Activated CD8-positive, alpha-beta memory T cell treated with anti-CD3 and anti-CD28 coated beads, Interleukin-2, amount 50 U/mL, for 24 hours (primary cell): ENCODE measurements around the gene BPIFB3.
"Not testable (repeated sequence)": the region's sequence is repeated elsewhere in the genome, so short reads cannot be mapped to it uniquely, and the experiment has no call there.

Source experiments
- DNase-seq: peaks from one replicate; pipeline ENCODE4 v3.0.0-alpha.2; 2020; ENCODE audit errors: extremely low read depth

The BPIFB3 gene

DNA sequence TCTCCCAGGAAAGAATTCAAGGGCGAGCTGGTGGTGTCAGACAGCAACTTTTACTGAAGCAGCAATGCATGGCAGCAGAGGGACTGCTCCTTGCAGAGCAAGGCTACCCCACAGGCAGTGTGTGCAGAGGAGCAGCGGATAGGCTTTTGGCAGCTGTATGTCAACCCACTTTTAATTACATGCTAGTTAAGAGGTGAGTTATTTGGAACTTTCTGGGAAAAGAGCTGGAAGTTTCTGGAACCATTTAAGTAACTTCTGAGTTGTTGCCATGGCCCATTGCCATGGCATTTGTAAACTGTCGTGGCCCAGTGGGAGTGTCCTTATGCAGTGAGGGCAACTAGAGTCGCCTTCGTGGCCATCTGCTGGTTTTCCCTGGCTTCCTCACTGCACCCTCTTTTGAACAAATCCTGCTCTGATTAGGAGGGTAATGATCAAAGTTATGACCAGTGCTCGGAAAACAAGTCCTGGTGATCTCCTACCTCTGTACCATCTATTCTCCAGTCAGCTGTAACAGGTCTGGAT, 59.7 kb downstream of the BPIFB3 start:
- no peak for DNase-seq

GRCh38 chr20:33115501-33115900, 61.8 kb downstream of the BPIFB3 start:
- DNase-seq: not testable (repeated sequence)

GRCh38 chr20:33119725-33120720, 66.3 kb downstream of the BPIFB3 start:
- no peak for DNase-seq

DNA sequence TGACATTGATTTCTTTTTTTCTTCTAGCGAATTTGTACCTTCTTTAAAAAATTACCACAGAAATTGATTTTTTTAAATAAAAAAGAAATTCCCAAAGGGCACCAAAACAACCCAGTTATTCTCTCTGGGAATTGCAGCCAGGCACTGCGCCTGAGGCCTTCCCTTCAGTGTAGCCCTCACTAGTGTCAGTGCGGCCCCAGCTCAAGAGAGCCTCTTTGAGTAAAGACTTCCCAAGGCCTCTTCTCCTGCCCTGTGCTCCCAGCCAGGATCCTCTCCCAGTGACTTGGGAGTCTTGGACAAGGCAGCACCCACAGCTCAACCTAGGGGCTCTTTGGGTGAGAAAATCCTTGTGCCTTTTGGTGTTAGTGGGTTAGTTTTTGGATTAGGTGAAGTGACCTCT, 67.2 kb downstream of the BPIFB3 start:
- DNase-seq: no peak

GRCh38 chr20:33122297-33122696, 68.6 kb downstream of the BPIFB3 start:
- not testable (repeated sequence) for DNase-seq
